NCI-H345 treated with DMSO at 0.1 percent for 48 hours (cell line): ENCODE data around the gene GET3.
A peak's percentile ranks its signal among the peaks of the same experiment; 100 is the strongest.
"Not testable (repeated sequence)": the region's sequence is repeated elsewhere in the genome, so short reads cannot be mapped to it uniquely, and the experiment has no call there.

ENCODE experiments used
- DNase-seq: peaks from one replicate; lab custom pipeline; 2025; ENCODE audit not compliant: unreplicated experiment; lab: John Stamatoyannopoulos, UW

Gene GET3

GRCh38 chr19:12790628-12791344 lies 53.5 kb downstream of the GET3 start:
- no peak for DNase-seq

GRCh38 chr19:12791345-12792050 lies 54.2 kb downstream of the GET3 start, which contains the start of gene JUNB:
TSS of gene JUNB (plus strand) at chr19:12791486. CDS start at chr19:12791772, 286 bp downstream.
- DNase-seq = peak; percentile 24

- DNase-seq = no peak
Measured at GRCh38 chr19:12792051-12792852, 55.0 kb downstream of the GET3 start.

GRCh38 chr19:12792853-12793289 lies 55.6 kb downstream of the GET3 start:
- DNase-seq = no peak

- peak; percentile 16 for DNase-seq
Measured at GRCh38 chr19:12793290-12794195, 56.2 kb downstream of the GET3 start.

GRCh38 chr19:12794196-12794941 lies 57.1 kb downstream of the GET3 start:
- no peak for DNase-seq

- DNase-seq = no peak
Measured at GRCh38 chr19:12794971-12795381, 57.7 kb downstream of the GET3 start.

- peak; percentile 19 for DNase-seq
Measured at GRCh38 chr19:12796146-12797071, 59.1 kb downstream of the GET3 start.

- DNase-seq = no peak
Measured at GRCh38 chr19:12797141-12797587, 59.9 kb downstream of the GET3 start.

- not testable (repeated sequence) for DNase-seq
Measured at GRCh38 chr19:12797607-12798006, 60.3 kb downstream of the GET3 start.
